IMR-90 (cell line): ENCODE measurements around the gene BOD1L1. TPM values are rescaled to one million over a fixed set of nuclear protein-coding genes. Genes with fewer than 3 reads are reported as not detected.

Source experiments
- ATAC-seq: fragments of 200-7000 bp; cut with Tn5 transposase; 2 replicates; pipeline ENCODE4 v1.9.1; 2020; ENCODE audit warnings: low read depth, mild to moderate bottlenecking, moderate library complexity
- BruUV-seq: library from RNA; stranded (reverse); fragments of 400-500 nt; replicated peaks from 2 replicates; lab custom pipeline; 2021; lab: Mats Ljungman, UMichigan
- CTCF ChIA-PET: fragments of 300-600 bp; formaldehyde crosslinking; extraction: SDS; loops from one replicate; lab custom pipeline; 2021; ENCODE audit warnings: antibody characterized with exemption; lab: Yijun Ruan, JAX
- POLR2A ChIA-PET: fragments of 300-600 bp; sonication (Branson Sonifier 250); formaldehyde crosslinking; loops from one replicate; lab custom pipeline; 2022; ENCODE audit warnings: antibody characterized with exemption; ENCODE audit not compliant: unreplicated experiment; lab: Charles Lee
- DNase-seq: peaks from one replicate; pipeline ENCODE4 v3.0.0; 2013
- H2AFZ ChIP-seq: replicated peaks from 2 replicates; pipeline ENCODE3; 2013; ENCODE audit warnings: low read length, mild to moderate bottlenecking; ENCODE audit not compliant: poor library complexity
- H2AK5ac ChIP-seq: 2 replicates; pipeline ENCODE4 v1.6.1; 2013; ENCODE audit warnings: low read depth, low read length, inconsistent platforms
- H2AK9ac ChIP-seq: replicated peaks from 2 replicates; pipeline ENCODE3; 2013; ENCODE audit warnings: mild to moderate bottlenecking, low read depth, low read length, moderate library complexity; ENCODE audit not compliant: poor library complexity
- H2BK120ac ChIP-seq: 2 replicates; pipeline ENCODE4 v1.6.1; 2013; ENCODE audit warnings: low read depth, low read length, inconsistent platforms
- H2BK15ac ChIP-seq: 3 replicates; pipeline ENCODE4 v1.6.1; 2013; ENCODE audit warnings: low read depth, low read length, inconsistent platforms
- H2BK20ac ChIP-seq: 2 replicates; pipeline ENCODE4 v1.6.1; 2013; ENCODE audit warnings: low read depth, mild to moderate bottlenecking, inconsistent platforms, low read length, moderate library complexity
- H2BK5ac ChIP-seq: 2 replicates; pipeline ENCODE4 v1.6.1; 2013; ENCODE audit warnings: mild to moderate bottlenecking, low read depth, low read length, inconsistent platforms; ENCODE audit not compliant: poor library complexity, severe bottlenecking
- H3K14ac ChIP-seq: replicated peaks from 2 replicates; pipeline ENCODE4 v1.6.1; 2013; ENCODE audit warnings: low read depth, low read length, inconsistent platforms
- H3K18ac ChIP-seq: 2 replicates; pipeline ENCODE4 v1.6.1; 2013; ENCODE audit warnings: low read depth, low read length, control low read depth
- H3K23ac ChIP-seq: 2 replicates; pipeline ENCODE4 v1.6.1; 2013; ENCODE audit warnings: low read depth, low read length, inconsistent platforms
- H3K27ac ChIP-seq: 2 replicates; pipeline ENCODE4 v1.5.1; 2013; ENCODE audit warnings: mild to moderate bottlenecking, control low read depth, low read length; ENCODE audit not compliant: insufficient read depth
- H3K27me3 ChIP-seq: 2 replicates; pipeline ENCODE4 v1.6.1; 2013; ENCODE audit warnings: low read length; ENCODE audit not compliant: control insufficient read depth, insufficient read depth
- H3K36me3 ChIP-seq: 2 replicates; pipeline ENCODE4 v1.6.1; 2013; ENCODE audit warnings: low read length, mixed read lengths; ENCODE audit not compliant: control insufficient read depth, insufficient read depth
- H3K4ac ChIP-seq: 2 replicates; pipeline ENCODE4 v1.6.1; 2013; ENCODE audit warnings: low read depth, low read length, inconsistent platforms
- H3K4me1 ChIP-seq: 2 replicates; pipeline ENCODE4 v1.6.1; 2013; ENCODE audit warnings: low read length, mixed read lengths; ENCODE audit not compliant: control insufficient read depth, insufficient read depth
- H3K4me2 ChIP-seq: 2 replicates; pipeline ENCODE4 v1.6.1; 2013; ENCODE audit warnings: low read depth, mild to moderate bottlenecking, control low read depth, low read length, moderate library complexity
- H3K4me3 ChIP-seq: 2 replicates; pipeline ENCODE4 v1.5.1; 2013; ENCODE audit warnings: low read depth, mild to moderate bottlenecking, control low read depth, low read length, moderate library complexity; ENCODE audit not compliant: insufficient read depth
- H3K56ac ChIP-seq: 2 replicates; pipeline ENCODE4 v1.6.1; 2013; ENCODE audit warnings: low read length, inconsistent platforms; ENCODE audit not compliant: insufficient read depth; ENCODE audit errors: extremely low read depth
- H3K79me1 ChIP-seq, 2 experiments: 2 replicates each; pipeline ENCODE4 v1.6.1; 2013; ENCODE audit warnings: low read length in 2 of 2, inconsistent platforms in 1 of 2, low read depth in 1 of 2
- H3K9ac ChIP-seq: 2 replicates; pipeline ENCODE4 v1.6.1; 2013; ENCODE audit warnings: low read depth, low read length, control low read depth
- H3K9me1 ChIP-seq: 2 replicates; pipeline ENCODE4 v1.6.1; 2013; ENCODE audit warnings: low read length, inconsistent platforms; ENCODE audit not compliant: insufficient read depth
- H3K9me3 ChIP-seq: 2 replicates; pipeline ENCODE4 v1.6.1; 2013; ENCODE audit warnings: low read length; ENCODE audit not compliant: control insufficient read depth, insufficient read depth
- H4K20me1 ChIP-seq: 2 replicates; pipeline ENCODE4 v1.6.1; 2013; ENCODE audit warnings: low read length, inconsistent platforms; ENCODE audit not compliant: insufficient read depth
- H4K5ac ChIP-seq: 2 replicates; pipeline ENCODE4 v1.6.1; 2013; ENCODE audit warnings: mild to moderate bottlenecking, low read depth, low read length, control low read depth
- H4K8ac ChIP-seq, 2 experiments: 2 replicates each; pipeline ENCODE4 v1.6.1; 2013; ENCODE audit warnings: low read depth in 2 of 2, low read length in 2 of 2, control low read depth in 1 of 2, inconsistent platforms in 1 of 2
- H4K91ac ChIP-seq: 2 replicates; pipeline ENCODE4 v1.6.1; 2013; ENCODE audit warnings: low read depth, low read length, inconsistent platforms; ENCODE audit not compliant: insufficient read depth
- CEBPB ChIP-seq: IDR thresholded peaks from 2 replicates; pipeline ENCODE4 v1.6.1; 2012; ENCODE audit warnings: low read depth, low read length, improper control_type of control experiment
- CHD1 ChIP-seq: IDR thresholded peaks from 2 replicates; pipeline ENCODE4 v1.6.1; 2012; ENCODE audit warnings: low read depth, low read length, improper control_type of control experiment
- CTCF ChIP-seq: conservative IDR thresholded peaks from 2 replicates; pipeline ENCODE4 v1.5.1; 2012; ENCODE audit warnings: mild to moderate bottlenecking, low read depth, low read length, improper control_type of control experiment
- ELK1 ChIP-seq: fragments of 150-350 bp; IDR thresholded peaks from 2 replicates; pipeline ENCODE4 v1.6.1; 2016; ENCODE audit warnings: low read depth, mild to moderate bottlenecking, low read length, moderate library complexity, borderline replicate concordance
- NFE2L2 ChIP-seq: fragments of 150-350 bp; IDR thresholded peaks from 2 replicates; pipeline ENCODE4 v1.6.1; 2016; ENCODE audit warnings: low read depth, mild to moderate bottlenecking, low read length
- POLR2A ChIP-seq: IDR thresholded peaks from 2 replicates; pipeline ENCODE4 v1.6.1; 2012; ENCODE audit warnings: mild to moderate bottlenecking, low read depth, low read length
- RAD21 ChIP-seq: IDR thresholded peaks from 2 replicates; pipeline ENCODE4 v1.6.1; 2012; ENCODE audit warnings: low read length, improper control_type of control experiment
- RCOR1 ChIP-seq: IDR thresholded peaks from 2 replicates; pipeline ENCODE4 v1.6.1; 2012; ENCODE audit warnings: mild to moderate bottlenecking, low read length, improper control_type of control experiment; ENCODE audit not compliant: insufficient replicate concordance
- SMC3 ChIP-seq: fragments of 150-350 bp; IDR thresholded peaks from 2 replicates; pipeline ENCODE4 v1.6.1; 2016; ENCODE audit warnings: low read depth, mild to moderate bottlenecking, antibody characterized with exemption, low read length, moderate library complexity
- WGBS, 2 experiments: methylation state at CpG; one replicate each; pipeline versions ENCODE4 v1.1.5 to v1.1.7; 2013; ENCODE audit warnings: missing lambda C conversion rate in 2 of 2; ENCODE audit not compliant: insufficient read length in 1 of 2; ENCODE audit errors: extremely low coverage in 2 of 2; 5-methylcytosine and 5-hydroxymethylcytosine counted together
- dilution Hi-C: fragments of 300-500 bp; cut with HindIII; formaldehyde crosslinking; loops from one replicate; pipeline ENCODE4 v1.14.3; 2018; ENCODE audit warnings: low sequenced_read_pairs; ENCODE audit not compliant: unreplicated experiment
- in situ Hi-C: fragments of 300-500 bp; cut with MboI; formaldehyde crosslinking; loops from 3 replicates; pipeline ENCODE4 v1.14.3; 2019; ENCODE audit warnings: low sequenced_read_pairs, inconsistent platforms, mixed read lengths
- intact Hi-C: fragments of 100-400 bp; cut with micrococcal nuclease; formaldehyde crosslinking; loops from 2 replicates; pipeline ENCODE4 v1.10.0; 2022
- polyA plus RNA-seq, 3 experiments: library from polyadenylated mRNA; depleted of rRNA; stranded (reverse); fragments of >200 nt; gene quantifications; 2 replicates each; pipeline ENCODE4 v1.2.3, GENCODE V29; 2012; ENCODE audit warnings: low replicate concordance in 1 of 3
- total RNA-seq: library from RNA; depleted of rRNA; stranded (reverse); fragments of >200 nt; gene quantifications from 2 replicates; pipeline ENCODE4 v1.2.3, GENCODE V29; 2012

The BOD1L1 gene
- total and polyA plus RNA-seq, 2 of the 4 experiments (the other 2 are of a cell fraction), result 13.5 to 26.9 TPM

- no CpG with 5 or more reads among the region's 2 CpGs for WGBS, 2 experiments
- BruUV-seq, result no TSS peak
- DNase-seq, result no peak
- H3K14ac ChIP-seq, result no peak overlapping the region
- in situ Hi-C loops, result no loop called here
- no peak overlapping the region for H3K4ac ChIP-seq
- H3K79me1 ChIP-seq, result peaks cover 15 to 35% of the 10 kb centered on the region in 2 experiments
- H3K9ac ChIP-seq, result no peak overlapping the region
- no peak overlapping the region for H2BK120ac ChIP-seq
- H3K18ac ChIP-seq, result no peak overlapping the region
- intact Hi-C loops, result no loop called here
- H3K4me3 ChIP-seq, result no peak overlapping the region
- no peak overlapping the region for H2AK5ac ChIP-seq
- TF ChIP-seq RAD21 (no peak), SMC3 (no peak), NFE2L2 (no peak), POLR2A (no peak), ELK1 (no peak), CHD1 (no peak), CTCF (no peak), RCOR1 (no peak), CEBPB (no peak)
- CTCF ChIA-PET, result no interaction called here
- H3K4me1 ChIP-seq, result no peaks in the 10 kb centered on the region
- H3K56ac ChIP-seq, result no peak overlapping the region
- H2AFZ ChIP-seq, result no peak overlapping the region
- no peak for ATAC-seq
- peaks cover 9% of the 10 kb centered on the region; the same call in 1 of the 2 replicates for H4K20me1 ChIP-seq
- POLR2A ChIA-PET, result no interaction called here
- peaks cover 7% of the 10 kb centered on the region; the same call in 1 of the 2 replicates for H3K9me1 ChIP-seq
- H2AK9ac ChIP-seq, result no peak overlapping the region
- H3K23ac ChIP-seq, result no peak overlapping the region
- no peak overlapping the region for H2BK15ac ChIP-seq
- H4K5ac ChIP-seq, result no peak overlapping the region
- H3K36me3 ChIP-seq, result peaks cover 23% of the 10 kb centered on the region
- H3K4me2 ChIP-seq, result no peak overlapping the region
- no peaks in the 10 kb centered on the region for H3K27me3 ChIP-seq
- dilution Hi-C loops, result no loop called here
- H2BK5ac ChIP-seq, result no peak overlapping the region
- no peak overlapping the region for H2BK20ac ChIP-seq
- no peaks in the 10 kb centered on the region for H3K9me3 ChIP-seq
- no peak overlapping the region for H4K91ac ChIP-seq
- no peak overlapping the region for H4K8ac ChIP-seq
- H3K27ac ChIP-seq, result no peak overlapping the region
These were observed 9.2 kb downstream of the BOD1L1 start for GRCh38 chr4:13618212-13618806.
